SK-N-SH (cell line): Measurements from ENCODE around the gene FBXW9. TPM values are rescaled to one million over a fixed set of nuclear protein-coding genes. Genes with fewer than 3 reads are reported as not detected.

Source experiments
- ELF1 ChIP-seq: IDR thresholded peaks from 2 replicates; pipeline ENCODE4 v1.4.0; 2012
- EP300 ChIP-seq, 2 experiments: IDR thresholded peaks; 2 replicates each; pipeline versions ENCODE4 v1.4.0 to v1.6.1; 2012; ENCODE audit warnings: borderline replicate concordance in 1 of 2, low read depth in 1 of 2, low read length in 1 of 2
- EZH2phosphoT487 ChIP-seq: fragments of 200-600 bp; sonication (generic); IDR thresholded peaks from 2 replicates; pipeline ENCODE4 v1.6.1; 2017; ENCODE audit warnings: low read depth, mixed run types, mild to moderate bottlenecking, antibody characterized with exemption, moderate library complexity, borderline replicate concordance
- FOSL2 ChIP-seq: IDR thresholded peaks from 2 replicates; pipeline ENCODE4 v1.4.0; 2012; ENCODE audit warnings: low read depth, mild to moderate bottlenecking, moderate library complexity, borderline replicate concordance
- FOXM1 ChIP-seq: IDR thresholded peaks from 2 replicates; pipeline ENCODE4 v1.4.0; 2012; ENCODE audit warnings: low read depth, mild to moderate bottlenecking
- GABPA ChIP-seq: IDR thresholded peaks from 2 replicates; pipeline ENCODE4 v1.4.0; 2012; ENCODE audit warnings: low read depth, mild to moderate bottlenecking
- JUND ChIP-seq: IDR thresholded peaks from 2 replicates; pipeline ENCODE4 v1.4.0; 2012
- MEF2A ChIP-seq: IDR thresholded peaks from 2 replicates; pipeline ENCODE4 v1.4.0; 2012; ENCODE audit warnings: low read depth, borderline replicate concordance
- MXI1 ChIP-seq: IDR thresholded peaks from 2 replicates; pipeline ENCODE4 v1.6.1; 2012; ENCODE audit warnings: mild to moderate bottlenecking, low read depth, low read length, improper control_type of control experiment
- NFIC ChIP-seq: IDR thresholded peaks from 2 replicates; pipeline ENCODE4 v1.4.0; 2012; ENCODE audit warnings: borderline replicate concordance
- NRF1 ChIP-seq: IDR thresholded peaks from 2 replicates; pipeline ENCODE4 v1.6.1; 2012; ENCODE audit warnings: low read depth, mild to moderate bottlenecking, low read length
- POLR2AphosphoS5 ChIP-seq: IDR thresholded peaks from 2 replicates; pipeline ENCODE4 v1.6.1; 2012; ENCODE audit warnings: low read depth, low read length
- RAD21 ChIP-seq: IDR thresholded peaks from 2 replicates; pipeline ENCODE4 v1.6.1; 2012; ENCODE audit warnings: mild to moderate bottlenecking, low read length
- RFX5 ChIP-seq: IDR thresholded peaks from 2 replicates; pipeline ENCODE4 v1.6.1; 2012; ENCODE audit warnings: mild to moderate bottlenecking, improper control_type of control experiment, low read length
- SIN3A ChIP-seq: IDR thresholded peaks from 2 replicates; pipeline ENCODE4 v1.6.1; 2012; ENCODE audit warnings: low read depth, mild to moderate bottlenecking, low read length, moderate library complexity, borderline replicate concordance
- SMC3 ChIP-seq: IDR thresholded peaks from 2 replicates; pipeline ENCODE4 v1.6.1; 2012; ENCODE audit warnings: low read depth, low read length, improper control_type of control experiment
- TAF1 ChIP-seq: IDR thresholded peaks from 2 replicates; pipeline ENCODE4 v1.6.1; 2012; ENCODE audit warnings: low read depth, mild to moderate bottlenecking, low read length, moderate library complexity, borderline replicate concordance
- TCF12 ChIP-seq: IDR thresholded peaks from 2 replicates; pipeline ENCODE4 v1.4.0; 2012
- TEAD4 ChIP-seq: IDR thresholded peaks from 2 replicates; pipeline ENCODE4 v1.4.0; 2012; ENCODE audit warnings: mild to moderate bottlenecking, borderline replicate concordance; ENCODE audit not compliant: insufficient read depth
- YY1 ChIP-seq: IDR thresholded peaks from 2 replicates; pipeline ENCODE4 v1.4.0; 2012; ENCODE audit warnings: low read depth, mild to moderate bottlenecking
- polyA plus RNA-seq, 3 experiments: library from polyadenylated mRNA; depleted of rRNA; stranded (reverse); fragments of >200 nt; gene quantifications; 2 replicates each; pipeline ENCODE4 v1.2.3, GENCODE V29; 2012
- TF ChIP-seq, protein P1 (sequence below): IDR thresholded peaks from 2 replicates; pipeline ENCODE4; 2012
- TF ChIP-seq, protein P2 (sequence below): IDR thresholded peaks from 2 replicates; pipeline ENCODE4 v1.4.0; 2012; ENCODE audit warnings: low read depth, borderline replicate concordance
- TF ChIP-seq, protein P3 (sequence below): IDR thresholded peaks from 2 replicates; pipeline ENCODE4 v1.4.0; 2012; ENCODE audit warnings: low read depth
- TF ChIP-seq, protein P4 (sequence below): IDR thresholded peaks from 2 replicates; pipeline ENCODE4 v1.4.0; 2012; ENCODE audit warnings: low read depth, borderline replicate concordance
- TF ChIP-seq, protein P5 (sequence below): IDR thresholded peaks from 2 replicates; pipeline ENCODE4 v1.6.1; 2012; ENCODE audit warnings: mild to moderate bottlenecking, low read depth, low read length, moderate library complexity

FBXW9 gene
- polyA plus RNA-seq, 1 of the 3 experiments (the other 2 are of a cell fraction): 26.6 TPM

DNA sequence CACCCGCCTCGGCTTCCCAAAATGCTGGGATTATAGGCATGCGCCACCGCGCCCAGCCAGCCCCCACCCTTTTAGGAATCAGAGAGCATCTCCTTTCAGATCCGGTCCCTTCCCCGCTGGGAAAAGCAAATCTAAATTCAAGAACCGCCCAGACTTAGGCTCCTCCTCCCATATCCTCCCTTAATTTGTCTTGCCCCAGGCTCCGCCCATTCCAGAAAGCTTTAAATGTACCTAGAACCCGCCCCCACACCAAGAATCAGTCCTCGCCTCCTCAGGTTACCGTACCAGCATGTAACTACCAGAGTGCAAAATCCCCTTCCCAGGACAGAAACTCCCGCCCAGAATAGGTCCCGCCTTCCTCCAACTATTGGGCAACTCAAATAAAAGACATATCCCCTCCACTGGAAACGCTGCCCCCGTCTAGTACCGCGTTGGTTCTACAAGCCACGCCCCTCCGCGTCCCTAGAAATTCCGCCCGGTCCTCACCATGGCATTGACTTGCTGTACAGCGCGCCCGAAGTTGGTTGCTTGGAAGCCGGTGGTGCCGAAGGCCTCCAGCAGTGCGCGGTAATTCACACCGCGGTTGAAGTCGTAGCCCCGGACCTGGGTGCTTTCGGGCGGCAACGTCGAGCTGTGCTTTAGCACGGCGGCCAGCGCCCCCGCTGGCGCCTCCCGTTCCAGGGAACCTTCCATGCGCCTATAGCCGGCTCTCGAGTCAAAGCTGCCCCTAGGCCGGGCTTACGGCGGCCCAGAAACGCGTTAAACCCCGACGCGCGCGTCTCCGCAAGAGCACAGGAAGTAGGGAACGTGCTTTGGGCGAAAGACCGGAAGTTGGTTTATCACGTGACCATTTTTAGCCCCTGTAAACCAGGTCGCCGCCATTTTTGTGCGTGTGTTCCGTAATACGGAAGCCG lies 15.1 kb downstream of the FBXW9 start, which contains the start of gene DHPS (continued):
- TF ChIP-seq POLR2AphosphoS5 (peak; percentile 68), TAF1 (peak; percentile 65), MXI1 (peak; percentile 74), NRF1 (peak; percentile 20; the same call in 1 of the 2 replicates), GABPA (peak; percentile 85), NFIC (no peak), YY1 (peak; percentile 94), FOXM1 (no peak), ELF1 (peak; percentile 83), EP300 (IDR thresholded peaks at IDR 0.05; ENCODE audit: borderline replicate concordance in 1 of 2, low read depth in 1 of 2, low read length in 1 of 2) (0 out of 4 replicates have a peak, but pooled peaks of 1 of the 2 experiments have one; percentile 12), FOSL2 (no peak), JUND (no peak), RAD21 (no peak), RFX5 (no peak), SMC3 (no peak), TEAD4 (no peak), EZH2phosphoT487 (no peak), MEF2A (no peak), TCF12 (no peak; the same call in 1 of the 2 replicates), SIN3A (peak; percentile 66; the same call in 1 of the 2 replicates)
- TF ChIP-seq, protein P1, sequence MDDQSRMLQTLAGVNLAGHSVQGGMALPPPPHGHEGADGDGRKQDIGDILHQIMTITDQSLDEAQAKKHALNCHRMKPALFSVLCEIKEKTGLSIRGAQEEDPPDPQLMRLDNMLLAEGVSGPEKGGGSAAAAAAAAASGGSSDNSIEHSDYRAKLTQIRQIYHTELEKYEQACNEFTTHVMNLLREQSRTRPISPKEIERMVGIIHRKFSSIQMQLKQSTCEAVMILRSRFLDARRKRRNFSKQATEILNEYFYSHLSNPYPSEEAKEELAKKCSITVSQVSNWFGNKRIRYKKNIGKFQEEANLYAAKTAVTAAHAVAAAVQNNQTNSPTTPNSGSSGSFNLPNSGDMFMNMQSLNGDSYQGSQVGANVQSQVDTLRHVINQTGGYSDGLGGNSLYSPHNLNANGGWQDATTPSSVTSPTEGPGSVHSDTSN: peak; percentile 55
- TF ChIP-seq, protein P2, sequence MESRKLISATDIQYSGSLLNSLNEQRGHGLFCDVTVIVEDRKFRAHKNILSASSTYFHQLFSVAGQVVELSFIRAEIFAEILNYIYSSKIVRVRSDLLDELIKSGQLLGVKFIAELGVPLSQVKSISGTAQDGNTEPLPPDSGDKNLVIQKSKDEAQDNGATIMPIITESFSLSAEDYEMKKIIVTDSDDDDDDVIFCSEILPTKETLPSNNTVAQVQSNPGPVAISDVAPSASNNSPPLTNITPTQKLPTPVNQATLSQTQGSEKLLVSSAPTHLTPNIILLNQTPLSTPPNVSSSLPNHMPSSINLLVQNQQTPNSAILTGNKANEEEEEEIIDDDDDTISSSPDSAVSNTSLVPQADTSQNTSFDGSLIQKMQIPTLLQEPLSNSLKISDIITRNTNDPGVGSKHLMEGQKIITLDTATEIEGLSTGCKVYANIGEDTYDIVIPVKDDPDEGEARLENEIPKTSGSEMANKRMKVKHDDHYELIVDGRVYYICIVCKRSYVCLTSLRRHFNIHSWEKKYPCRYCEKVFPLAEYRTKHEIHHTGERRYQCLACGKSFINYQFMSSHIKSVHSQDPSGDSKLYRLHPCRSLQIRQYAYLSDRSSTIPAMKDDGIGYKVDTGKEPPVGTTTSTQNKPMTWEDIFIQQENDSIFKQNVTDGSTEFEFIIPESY: peak; percentile 86
- TF ChIP-seq, protein P3, sequence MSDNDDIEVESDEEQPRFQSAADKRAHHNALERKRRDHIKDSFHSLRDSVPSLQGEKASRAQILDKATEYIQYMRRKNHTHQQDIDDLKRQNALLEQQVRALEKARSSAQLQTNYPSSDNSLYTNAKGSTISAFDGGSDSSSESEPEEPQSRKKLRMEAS: peak; percentile 65
- TF ChIP-seq, protein P4, sequence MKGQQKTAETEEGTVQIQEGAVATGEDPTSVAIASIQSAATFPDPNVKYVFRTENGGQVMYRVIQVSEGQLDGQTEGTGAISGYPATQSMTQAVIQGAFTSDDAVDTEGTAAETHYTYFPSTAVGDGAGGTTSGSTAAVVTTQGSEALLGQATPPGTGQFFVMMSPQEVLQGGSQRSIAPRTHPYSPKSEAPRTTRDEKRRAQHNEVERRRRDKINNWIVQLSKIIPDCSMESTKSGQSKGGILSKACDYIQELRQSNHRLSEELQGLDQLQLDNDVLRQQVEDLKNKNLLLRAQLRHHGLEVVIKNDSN: peak; percentile 93
- TF ChIP-seq, protein P5, sequence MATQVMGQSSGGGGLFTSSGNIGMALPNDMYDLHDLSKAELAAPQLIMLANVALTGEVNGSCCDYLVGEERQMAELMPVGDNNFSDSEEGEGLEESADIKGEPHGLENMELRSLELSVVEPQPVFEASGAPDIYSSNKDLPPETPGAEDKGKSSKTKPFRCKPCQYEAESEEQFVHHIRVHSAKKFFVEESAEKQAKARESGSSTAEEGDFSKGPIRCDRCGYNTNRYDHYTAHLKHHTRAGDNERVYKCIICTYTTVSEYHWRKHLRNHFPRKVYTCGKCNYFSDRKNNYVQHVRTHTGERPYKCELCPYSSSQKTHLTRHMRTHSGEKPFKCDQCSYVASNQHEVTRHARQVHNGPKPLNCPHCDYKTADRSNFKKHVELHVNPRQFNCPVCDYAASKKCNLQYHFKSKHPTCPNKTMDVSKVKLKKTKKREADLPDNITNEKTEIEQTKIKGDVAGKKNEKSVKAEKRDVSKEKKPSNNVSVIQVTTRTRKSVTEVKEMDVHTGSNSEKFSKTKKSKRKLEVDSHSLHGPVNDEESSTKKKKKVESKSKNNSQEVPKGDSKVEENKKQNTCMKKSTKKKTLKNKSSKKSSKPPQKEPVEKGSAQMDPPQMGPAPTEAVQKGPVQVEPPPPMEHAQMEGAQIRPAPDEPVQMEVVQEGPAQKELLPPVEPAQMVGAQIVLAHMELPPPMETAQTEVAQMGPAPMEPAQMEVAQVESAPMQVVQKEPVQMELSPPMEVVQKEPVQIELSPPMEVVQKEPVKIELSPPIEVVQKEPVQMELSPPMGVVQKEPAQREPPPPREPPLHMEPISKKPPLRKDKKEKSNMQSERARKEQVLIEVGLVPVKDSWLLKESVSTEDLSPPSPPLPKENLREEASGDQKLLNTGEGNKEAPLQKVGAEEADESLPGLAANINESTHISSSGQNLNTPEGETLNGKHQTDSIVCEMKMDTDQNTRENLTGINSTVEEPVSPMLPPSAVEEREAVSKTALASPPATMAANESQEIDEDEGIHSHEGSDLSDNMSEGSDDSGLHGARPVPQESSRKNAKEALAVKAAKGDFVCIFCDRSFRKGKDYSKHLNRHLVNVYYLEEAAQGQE: no peak
